HEK293 (cell line): ENCODE measurements around the gene GMEB1.

Experiments
- EGR2 ChIP-seq: fragments of 450-650 bp; formaldehyde crosslinking; IDR thresholded peaks from 2 replicates; pipeline ENCODE4 v1.5.1; 2016; ENCODE audit warnings: low read depth, missing biosample characterization, missing genetic modification characterization
- INSM2 ChIP-seq: fragments of 450-650 bp; formaldehyde crosslinking; IDR thresholded peaks from 2 replicates; pipeline ENCODE4 v1.5.1; 2016; ENCODE audit warnings: missing biosample characterization, missing genetic modification characterization
- KLF7 ChIP-seq: fragments of 450-650 bp; formaldehyde crosslinking; IDR thresholded peaks from 2 replicates; pipeline ENCODE4 v1.5.1; 2016; ENCODE audit warnings: missing biosample characterization, missing genetic modification characterization, borderline replicate concordance
- KLF9 ChIP-seq: fragments of 450-650 bp; formaldehyde crosslinking; IDR thresholded peaks from 2 replicates; pipeline ENCODE4 v1.5.1; 2016; ENCODE audit warnings: missing biosample characterization, missing genetic modification characterization, low read depth
- MZF1 ChIP-seq: fragments of 450-650 bp; formaldehyde crosslinking; IDR thresholded peaks from 2 replicates; pipeline ENCODE4 v1.5.1; 2017; ENCODE audit warnings: missing biosample characterization, missing genetic modification characterization, borderline replicate concordance
- PRDM1 ChIP-seq: fragments of 450-650 bp; formaldehyde crosslinking; IDR thresholded peaks from 2 replicates; pipeline ENCODE4; 2016; ENCODE audit warnings: missing biosample characterization, missing genetic modification characterization
- REPIN1 ChIP-seq: fragments of 450-650 bp; formaldehyde crosslinking; IDR thresholded peaks from 2 replicates; pipeline ENCODE4 v1.5.1; 2017; ENCODE audit warnings: missing biosample characterization, missing genetic modification characterization, low read depth
- SCRT2 ChIP-seq: fragments of 450-650 bp; formaldehyde crosslinking; IDR thresholded peaks from 2 replicates; pipeline ENCODE4 v1.5.1; 2016; ENCODE audit warnings: missing biosample characterization, missing genetic modification characterization
- WT1 ChIP-seq: fragments of 450-650 bp; formaldehyde crosslinking; IDR thresholded peaks from 2 replicates; pipeline ENCODE4 v1.5.1; 2016; ENCODE audit warnings: missing biosample characterization, missing genetic modification characterization
- ZBTB11 ChIP-seq: fragments of 450-650 bp; formaldehyde crosslinking; conservative IDR thresholded peaks from 2 replicates; pipeline ENCODE4 v1.5.1; 2016; ENCODE audit warnings: low read depth, missing biosample characterization, missing genetic modification characterization
- ZBTB48 ChIP-seq: fragments of 450-650 bp; formaldehyde crosslinking; IDR thresholded peaks from 2 replicates; pipeline ENCODE4 v1.5.1; 2016; ENCODE audit warnings: missing biosample characterization, missing genetic modification characterization
- ZBTB8A ChIP-seq: fragments of 450-650 bp; formaldehyde crosslinking; IDR thresholded peaks from 2 replicates; pipeline ENCODE4 v1.5.1; 2016; ENCODE audit warnings: missing biosample characterization, missing genetic modification characterization
- ZEB2 ChIP-seq: fragments of 450-650 bp; formaldehyde crosslinking; IDR thresholded peaks from 2 replicates; pipeline ENCODE4 v1.5.1; 2016; ENCODE audit warnings: missing biosample characterization, missing genetic modification characterization
- ZFP41 ChIP-seq: fragments of 450-650 bp; formaldehyde crosslinking; IDR thresholded peaks from 2 replicates; pipeline ENCODE4 v1.5.1; 2016; ENCODE audit warnings: missing biosample characterization, missing genetic modification characterization, borderline replicate concordance
- ZNF132 ChIP-seq: fragments of 450-650 bp; formaldehyde crosslinking; IDR thresholded peaks from 2 replicates; pipeline ENCODE4 v1.5.1; 2017; ENCODE audit warnings: missing biosample characterization, missing genetic modification characterization, borderline replicate concordance
- ZNF2 ChIP-seq: fragments of 450-650 bp; formaldehyde crosslinking; IDR thresholded peaks from 2 replicates; pipeline ENCODE4 v1.5.1; 2016; ENCODE audit warnings: missing biosample characterization, missing genetic modification characterization
- ZNF37A ChIP-seq: fragments of 450-650 bp; IDR thresholded peaks from 2 replicates; pipeline ENCODE4 v1.5.1; 2018; ENCODE audit warnings: missing biosample characterization, missing genetic modification characterization
- ZNF488 ChIP-seq: fragments of 450-650 bp; formaldehyde crosslinking; IDR thresholded peaks from 2 replicates; pipeline ENCODE4 v1.5.1; 2016; ENCODE audit warnings: missing biosample characterization, missing genetic modification characterization
- ZNF514 ChIP-seq: fragments of 450-650 bp; formaldehyde crosslinking; IDR thresholded peaks from 2 replicates; pipeline ENCODE4 v1.5.1; 2016; ENCODE audit warnings: missing biosample characterization, missing genetic modification characterization
- ZNF549 ChIP-seq: fragments of 450-650 bp; IDR thresholded peaks from 2 replicates; pipeline ENCODE4 v1.5.1; 2018; ENCODE audit warnings: missing biosample characterization, missing genetic modification characterization, mild to moderate bottlenecking, inconsistent platforms, moderate library complexity
- ZNF561 ChIP-seq: fragments of 450-650 bp; IDR thresholded peaks from 2 replicates; pipeline ENCODE4 v1.5.1; 2018; ENCODE audit warnings: missing biosample characterization, missing genetic modification characterization, borderline replicate concordance
- ZNF610 ChIP-seq: fragments of 450-650 bp; formaldehyde crosslinking; IDR thresholded peaks from 2 replicates; pipeline ENCODE4 v1.5.1; 2016; ENCODE audit warnings: missing biosample characterization, missing genetic modification characterization, borderline replicate concordance
- ZNF639 ChIP-seq: fragments of 450-650 bp; formaldehyde crosslinking; IDR thresholded peaks from 2 replicates; pipeline ENCODE4 v1.5.1; 2016; ENCODE audit warnings: missing biosample characterization, missing genetic modification characterization
- ZNF658 ChIP-seq: fragments of 450-650 bp; formaldehyde crosslinking; IDR thresholded peaks from 2 replicates; pipeline ENCODE4; 2016; ENCODE audit warnings: missing biosample characterization, missing genetic modification characterization
- ZNF692 ChIP-seq: fragments of 450-650 bp; formaldehyde crosslinking; IDR thresholded peaks from 2 replicates; pipeline ENCODE4 v1.5.1; 2016; ENCODE audit warnings: missing biosample characterization, missing genetic modification characterization
- ZNF747 ChIP-seq: fragments of 450-650 bp; formaldehyde crosslinking; IDR thresholded peaks from 2 replicates; pipeline ENCODE4 v1.5.1; 2016; ENCODE audit warnings: missing biosample characterization, missing genetic modification characterization
- ZNF777 ChIP-seq: fragments of 450-650 bp; formaldehyde crosslinking; IDR thresholded peaks from 2 replicates; pipeline ENCODE4 v1.5.1; 2017; ENCODE audit warnings: missing biosample characterization, missing genetic modification characterization, borderline replicate concordance
- ZSCAN23 ChIP-seq: fragments of 450-650 bp; formaldehyde crosslinking; IDR thresholded peaks from 2 replicates; pipeline ENCODE4 v1.5.1; 2016; ENCODE audit warnings: missing biosample characterization, missing genetic modification characterization
- ZSCAN4 ChIP-seq: fragments of 450-650 bp; formaldehyde crosslinking; IDR thresholded peaks from 2 replicates; pipeline ENCODE4 v1.5.1; 2017; ENCODE audit warnings: missing biosample characterization, missing genetic modification characterization

Gene GMEB1

GRCh38 chr1:28642847-28643635, 25.5 kb upstream of the GMEB1 start, which contains the start of gene TAF12 (continued):
- TF ChIP-seq INSM2 (tag by site-specific recombination), result peak; percentile 60; the same call in 1 of the 2 replicates
- TF ChIP-seq ZSCAN4 (tag by site-specific recombination), result 0 out of 2 replicates have a peak, but pooled peaks have one; percentile 32
- peak; percentile 96 for TF ChIP-seq ZBTB48
- TF ChIP-seq ZNF37A (tag by site-specific recombination), result no peak
- no peak for TF ChIP-seq ZNF777 (tag by site-specific recombination)
- no peak for TF ChIP-seq ZNF488 (tag by site-specific recombination)
- TF ChIP-seq ZFP41, result no peak
- TF ChIP-seq KLF9 (tag by site-specific recombination), result peak; percentile 60; the same call in 1 of the 2 replicates
- no peak for TF ChIP-seq ZNF549 (tag by site-specific recombination)
- 0 out of 2 replicates have a peak, but pooled peaks have one; percentile 2 for TF ChIP-seq PRDM1 (tag by site-specific recombination)
- no peak for TF ChIP-seq ZNF132
- TF ChIP-seq ZNF2 (tag by site-specific recombination), result peak; percentile 87
- TF ChIP-seq ZBTB11 (tag by site-specific recombination), result peak; percentile 98
- peak; percentile 74; the same call in 1 of the 2 replicates for TF ChIP-seq REPIN1
- TF ChIP-seq ZEB2, result peak; percentile 59
- TF ChIP-seq ZNF561, result peak; percentile 78; the same call in 1 of the 2 replicates
- no peak for TF ChIP-seq EGR2
- 0 out of 2 replicates have a peak, but pooled peaks have one; percentile 19 for TF ChIP-seq MZF1
- peak; percentile 73; the same call in 1 of the 2 replicates for TF ChIP-seq ZSCAN23 (tag by site-specific recombination)
- peak; percentile 99 for TF ChIP-seq SCRT2 (tag by site-specific recombination)
- TF ChIP-seq KLF7 (tag by site-specific recombination), result no peak
- TF ChIP-seq WT1, result peak; percentile 51
- TF ChIP-seq ZNF610 (tag by site-specific recombination), result peak; percentile 69; the same call in 1 of the 2 replicates
- TF ChIP-seq ZNF692 (tag by site-specific recombination), result peak; percentile 78
- TF ChIP-seq ZNF658, result no peak
- no peak for TF ChIP-seq ZNF514
- no peak for TF ChIP-seq ZBTB8A (tag by site-specific recombination)
- no peak for TF ChIP-seq ZNF747 (tag by site-specific recombination)
- peak; percentile 63; the same call in 1 of the 2 replicates for TF ChIP-seq ZNF639 (tag by site-specific recombination)
